ACHN (cell line): Measurements from ENCODE around the gene TMEM150A.
"Not testable (repeated sequence)": the region's sequence is repeated elsewhere in the genome, so short reads cannot be mapped to it uniquely, and the experiment has no call there.

Source experiments
- DNase-seq: peaks from one replicate; pipeline ENCODE4 v3.0.0-alpha.2; 2015
- in situ Hi-C: cut with HindIII; loops from 2 replicates; pipeline ENCODE4 v1.10.0; 2017; ENCODE audit warnings: low sequenced_read_pairs, low pct_ligation_motif_present, low pct_unique_long_range_greater_than_20kb

TMEM150A gene

GRCh38 chr2:85579266-85579935 lies 23.1 kb downstream of the TMEM150A start:
- DNase-seq: no peak

DNA sequence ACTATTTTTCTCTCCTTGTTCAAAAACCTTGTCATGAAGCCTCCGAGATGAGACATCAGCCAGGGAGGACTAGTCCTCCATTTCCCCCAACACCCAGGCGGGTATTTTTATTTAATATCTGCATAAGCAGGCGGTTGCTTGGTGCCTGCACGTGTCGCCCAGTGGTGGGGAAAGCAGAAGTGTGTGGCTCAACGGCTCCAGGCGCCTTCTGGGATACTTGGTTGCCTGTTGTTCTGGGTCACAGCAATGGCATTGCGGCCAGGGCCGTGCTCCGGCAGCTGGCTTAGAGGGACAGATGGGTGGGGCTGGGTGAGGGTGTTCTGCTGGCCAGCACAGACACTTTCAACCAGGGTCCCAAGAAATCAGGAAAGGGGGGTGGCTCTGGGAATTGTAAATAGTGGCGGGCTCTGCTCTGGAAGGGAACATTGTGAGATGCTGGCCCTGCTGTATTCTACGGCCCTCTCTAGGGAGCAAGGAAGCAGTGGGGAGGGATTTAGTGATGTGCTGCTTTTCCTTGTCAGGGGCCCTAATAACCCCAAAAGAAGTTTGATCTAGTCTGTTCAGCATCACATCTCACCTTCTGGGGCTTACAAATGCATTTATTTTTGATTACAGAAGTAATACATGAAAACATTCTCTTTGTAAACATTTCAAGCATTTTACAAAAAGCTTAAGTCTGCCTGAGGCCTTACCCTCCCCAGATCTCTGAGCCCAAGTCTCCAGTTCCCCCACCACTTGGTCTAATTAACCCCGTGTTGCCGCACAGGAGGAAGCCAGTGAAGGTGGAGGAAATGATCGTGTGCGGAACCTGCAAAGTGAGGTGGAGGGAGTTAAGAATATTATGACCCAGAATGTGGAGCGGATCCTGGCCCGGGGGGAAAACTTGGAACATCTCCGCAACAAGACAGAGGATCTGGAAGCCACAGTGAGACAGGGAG lies 24.0 kb downstream of the TMEM150A start:
- no peak for DNase-seq
- in situ Hi-C loops: no loop called here

More at GRCh38 chr2:85579266-85579935, 23.1 kb downstream of the TMEM150A start:
- in situ Hi-C loops: no loop called here

DNA sequence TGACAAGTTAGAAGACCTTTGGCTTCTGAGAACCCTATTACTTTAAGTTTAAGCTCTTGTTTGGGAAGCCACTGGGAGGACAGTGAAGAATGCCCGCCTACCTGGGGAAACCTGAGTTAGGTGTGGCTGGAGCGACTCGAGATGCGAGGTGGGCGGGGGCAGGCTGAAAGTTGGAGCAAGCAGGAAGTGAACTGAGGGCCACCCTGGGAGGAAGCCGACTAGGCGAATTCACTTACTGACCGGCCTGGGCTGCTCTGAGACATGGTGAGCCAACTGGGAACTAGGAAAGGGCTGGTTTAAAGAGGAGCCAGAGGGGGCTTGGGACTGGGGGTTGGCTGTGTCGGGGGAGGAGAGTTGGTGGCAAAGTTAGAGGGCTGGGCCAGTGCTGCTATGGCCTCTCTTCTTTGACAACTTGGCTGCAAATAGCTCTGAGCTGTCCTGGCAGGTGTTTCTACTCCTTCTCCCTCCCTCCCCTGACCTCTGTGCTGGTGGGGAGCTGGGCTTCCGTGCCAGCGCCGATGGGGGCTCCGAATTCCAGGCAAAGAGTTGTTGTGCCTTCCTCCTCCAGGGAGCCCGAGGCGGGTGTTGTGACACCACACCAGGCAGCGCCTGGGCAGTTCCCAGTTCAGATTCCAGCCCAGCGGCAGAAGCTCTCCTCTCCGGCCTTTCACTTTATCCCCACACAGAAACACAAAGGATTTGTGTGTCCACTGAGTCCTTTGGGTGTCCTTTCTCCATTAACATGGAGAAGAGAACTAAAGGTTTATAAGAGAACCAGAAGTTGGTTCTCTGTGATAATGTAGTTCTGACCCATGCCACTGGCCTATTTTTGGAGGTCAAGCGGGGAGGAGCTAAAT lies 24.9 kb downstream of the TMEM150A start, which contains the start of gene VAMP8:
Gene VAMP8 (plus strand): TSS at position 201 of the 857 bp plus-strand sequence. CDS start 61 bp downstream, at position 262.
- DNase-seq: peak; percentile 57
- in situ Hi-C loops: no loop called here

DNA sequence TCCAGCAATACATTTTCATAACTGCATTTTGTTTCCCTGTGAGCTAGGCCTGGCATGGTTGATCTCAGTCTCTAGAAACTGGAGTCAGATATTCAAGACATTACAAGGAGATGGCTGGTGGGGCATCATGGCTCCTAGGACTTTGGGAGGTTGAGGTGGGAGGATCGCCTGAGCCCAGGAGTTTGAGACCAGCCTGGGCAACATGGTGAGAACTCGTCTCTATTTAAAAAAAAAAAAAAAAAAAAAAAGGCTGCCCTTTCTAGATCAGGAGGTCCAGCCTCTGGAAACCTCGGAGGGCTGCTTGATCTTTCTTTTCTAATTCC lies 25.5 kb downstream of the TMEM150A start:
- in situ Hi-C loops: no loop called here
- DNase-seq: no peak

- in situ Hi-C loops: no loop called here
- no peak for DNase-seq
These were observed 26.8 kb downstream of the TMEM150A start for GRCh38 chr2:85575739-85576138.

DNA sequence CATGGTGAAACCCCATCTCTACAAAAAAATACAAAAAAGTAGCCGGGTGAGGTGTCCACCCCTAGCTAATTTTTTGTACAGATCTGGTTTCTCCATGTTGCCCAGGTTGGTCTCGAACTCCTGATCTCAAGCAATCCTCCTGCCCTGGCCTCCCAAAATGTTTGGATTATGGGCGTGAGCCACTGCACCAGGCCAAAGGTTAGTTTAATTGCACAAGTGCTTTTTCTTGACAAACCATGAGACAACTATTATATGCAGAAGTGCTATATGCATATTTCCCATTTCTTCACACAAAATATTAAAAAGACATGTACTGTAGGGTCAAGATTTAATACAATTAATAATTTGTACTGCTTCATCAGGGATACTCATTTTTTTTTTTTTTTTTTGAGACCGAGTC lies 36.2 kb downstream of the TMEM150A start:
- DNase-seq: no peak
- in situ Hi-C loops: no loop called here

- DNase-seq: no peak
- in situ Hi-C loops: no loop called here
These were observed 38.3 kb downstream of the TMEM150A start for GRCh38 chr2:85564144-85564563.

DNA sequence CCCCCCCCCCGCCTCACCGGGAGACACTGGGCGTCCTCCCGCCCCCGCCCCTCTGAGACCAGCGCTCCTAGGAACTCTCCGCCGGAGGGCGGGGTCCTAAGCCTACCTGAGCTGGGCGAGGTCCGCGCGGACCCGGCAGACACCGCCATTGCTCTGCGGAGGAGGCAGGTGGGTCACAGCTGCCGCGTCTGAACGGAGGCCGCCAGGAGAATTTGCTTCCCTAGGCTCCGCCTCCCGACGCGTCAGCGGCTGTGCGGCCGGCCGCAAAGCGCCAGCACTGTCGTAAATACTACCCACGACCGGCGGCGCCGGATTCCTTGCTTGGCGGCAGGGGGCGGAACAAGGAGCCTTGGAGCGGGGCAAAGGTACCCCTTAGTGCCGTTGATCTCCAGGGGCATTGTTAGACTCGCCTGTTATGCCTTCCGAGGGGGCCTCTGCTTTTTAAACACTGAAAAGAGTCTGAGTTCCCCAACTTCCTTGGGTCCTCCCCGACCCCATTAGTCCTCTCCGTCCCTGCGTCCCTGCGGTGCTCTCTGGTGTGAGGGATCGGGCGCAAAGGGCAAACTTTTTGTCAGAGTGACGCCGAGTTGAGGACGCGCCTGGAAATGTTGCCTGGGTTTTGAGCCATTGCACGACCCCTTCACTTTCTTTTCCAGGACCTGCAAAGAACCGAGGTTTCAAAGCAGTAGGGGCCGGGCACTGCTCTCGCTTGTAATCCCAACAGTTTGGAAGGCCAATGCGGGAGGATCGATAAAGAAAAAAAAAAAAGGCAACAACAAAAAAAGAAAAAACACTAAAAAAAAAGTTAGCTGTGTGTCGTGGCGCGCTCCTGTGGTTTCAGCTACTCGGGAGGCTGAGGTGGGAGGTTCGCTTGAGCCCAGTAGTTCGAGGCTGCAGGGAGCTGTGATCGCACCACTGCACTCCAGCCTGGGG lies 41.0 kb downstream of the TMEM150A start, which contains the start of gene GGCX:
Gene GGCX (minus strand): TSS at position 214 of the 933 bp plus-strand sequence. CDS start 65 bp downstream, at position 149.
- DNase-seq: peak; percentile 97
- in situ Hi-C loops: no loop called here

GRCh38 chr2:85560812-85561279 lies 41.7 kb downstream of the TMEM150A start:
- DNase-seq: no peak
- in situ Hi-C loops: no loop called here

GRCh38 chr2:85560403-85560726 lies 42.1 kb downstream of the TMEM150A start:
- DNase-seq, in situ Hi-C loops: not testable (repeated sequence)

- in situ Hi-C loops: no loop called here
- no peak for DNase-seq
These were observed 44.3 kb downstream of the TMEM150A start for GRCh38 chr2:85558160-85558559.

- in situ Hi-C loops: no loop called here
- no peak for DNase-seq
These were observed 45.4 kb downstream of the TMEM150A start for GRCh38 chr2:85557130-85557529.

GRCh38 chr2:85554980-85555612 lies 47.4 kb downstream of the TMEM150A start:
- DNase-seq: no peak
- in situ Hi-C loops: no loop called here

GRCh38 chr2:85553184-85553583 lies 49.3 kb downstream of the TMEM150A start:
- in situ Hi-C loops: no loop called here
- no peak for DNase-seq

DNA sequence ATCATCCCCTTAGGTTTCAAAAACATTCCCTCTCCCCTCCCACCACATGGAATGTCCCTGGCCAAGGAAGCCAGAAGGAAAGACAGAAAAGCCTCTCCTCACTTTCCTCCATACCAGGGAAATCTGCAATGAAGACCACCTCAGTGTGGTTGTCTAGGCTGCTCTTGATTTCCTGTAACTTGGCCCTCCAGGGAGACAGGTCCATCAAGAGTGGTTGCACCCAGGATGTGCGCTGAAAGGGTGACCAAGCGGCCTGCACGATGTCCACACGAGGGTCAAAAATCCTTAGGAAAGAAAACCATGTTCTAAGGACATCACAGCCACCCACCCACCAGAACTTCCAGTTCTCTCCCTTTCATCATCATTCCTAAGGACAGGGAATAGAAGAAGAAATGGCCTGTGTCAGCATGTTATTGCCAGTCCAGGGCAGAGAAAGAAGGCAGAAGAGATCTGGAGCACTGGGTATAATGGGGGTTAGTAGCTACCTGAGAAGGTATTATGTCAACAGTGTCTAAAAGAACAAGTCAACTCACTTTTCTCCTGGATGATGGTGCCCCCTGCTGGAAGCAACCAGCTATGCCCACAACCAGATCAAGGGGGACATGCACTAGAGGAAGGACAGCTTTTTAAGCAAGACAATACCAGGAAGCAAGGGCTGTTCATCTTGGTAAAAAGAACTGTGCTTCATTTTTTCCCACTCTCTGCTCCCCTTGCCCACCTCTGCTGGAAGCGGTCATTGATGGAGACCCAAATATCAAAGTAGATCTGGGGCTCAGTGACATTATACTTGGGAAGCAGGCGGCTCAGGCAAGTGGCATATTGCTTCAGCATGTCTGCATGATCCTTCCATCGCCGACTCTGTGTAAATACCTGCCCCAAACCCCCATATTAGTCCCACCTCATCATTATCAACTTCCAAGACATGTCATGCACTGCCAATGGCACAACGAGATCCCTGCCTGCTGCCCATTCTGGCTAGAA lies 50.5 kb downstream of the TMEM150A start:
- peak; percentile 79 for DNase-seq
- in situ Hi-C loops: no loop called here

DNA sequence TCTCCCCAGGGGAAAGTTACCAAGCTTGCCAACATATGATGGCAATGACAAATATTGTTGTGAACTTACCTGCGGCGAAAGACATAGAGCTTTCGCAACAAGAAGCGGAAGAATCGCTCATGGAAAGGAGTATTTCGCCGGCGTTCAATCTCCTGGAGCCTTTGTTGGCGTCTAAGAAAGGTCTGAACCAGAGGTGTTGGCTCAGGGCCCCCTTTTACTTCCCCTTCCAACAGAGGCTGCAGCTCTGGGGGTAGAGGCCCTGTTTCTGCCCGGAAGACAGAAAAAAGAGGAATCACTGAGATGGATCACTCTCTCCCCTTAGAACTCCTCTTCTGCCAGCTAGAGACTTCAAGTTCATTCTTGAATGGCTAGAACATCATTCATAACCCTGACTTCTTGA lies 52.0 kb downstream of the TMEM150A start:
- no peak for DNase-seq
- in situ Hi-C loops: no loop called here
